Liver (tissue), 9 donors: Measurements from ENCODE around the gene ANKRD44. TPM values are rescaled to one million over a fixed set of nuclear protein-coding genes. Genes with fewer than 3 reads are reported as not detected.

ENCODE experiments used
- DNase-seq: peaks from one replicate; pipeline ENCODE4 v3.0.0-alpha.2; 2017; ENCODE audit warnings: low spot score
- H3K27ac ChIP-seq, 2 donors: one replicate each; pipeline ENCODE4 v1.7.0; 2013; ENCODE audit warnings: inconsistent platforms in 2 of 2, low read length in 2 of 2, control low read depth in 1 of 2, low read depth in 1 of 2, mild to moderate bottlenecking in 1 of 2
- H3K27me3 ChIP-seq, 4 donors: one replicate each; pipeline versions ENCODE4 v1.6.1 to v1.7.0; 2013; ENCODE audit warnings: low read length in 3 of 4, inconsistent platforms in 1 of 4, mild to moderate bottlenecking in 1 of 4, moderate library complexity in 1 of 4; ENCODE audit not compliant: control insufficient read depth in 4 of 4, insufficient read depth in 4 of 4
- H3K36me3 ChIP-seq, 4 donors: one replicate each; pipeline versions ENCODE4 v1.6.1 to v1.7.0; 2013; ENCODE audit warnings: low read length in 3 of 4, mild to moderate bottlenecking in 3 of 4, low read depth in 1 of 4, moderate library complexity in 1 of 4; ENCODE audit not compliant: control insufficient read depth in 4 of 4, insufficient read depth in 3 of 4
- H3K4me1 ChIP-seq, 4 donors: one replicate each; pipeline versions ENCODE4 v1.6.1 to v1.7.0; 2013; ENCODE audit warnings: low read length in 3 of 4, mild to moderate bottlenecking in 3 of 4, moderate library complexity in 1 of 4; ENCODE audit not compliant: control insufficient read depth in 4 of 4, insufficient read depth in 4 of 4
- H3K4me3 ChIP-seq, 3 donors: one replicate each; pipeline versions ENCODE4 v1.6.1 to v1.7.0; 2013; ENCODE audit warnings: low read length in 3 of 3, control low read depth in 1 of 3, low read depth in 1 of 3, mild to moderate bottlenecking in 1 of 3
- H3K9ac ChIP-seq, 2 donors: one replicate each; pipeline ENCODE4 v1.7.0; 2013; ENCODE audit warnings: low read length in 2 of 2, mild to moderate bottlenecking in 2 of 2, moderate library complexity in 2 of 2, control low read depth in 1 of 2, low read depth in 1 of 2
- H3K9me3 ChIP-seq, 4 donors: one replicate each; pipeline versions ENCODE4 v1.6.1 to v1.7.0; 2013; ENCODE audit warnings: low read length in 3 of 4; ENCODE audit not compliant: control insufficient read depth in 4 of 4
- FOXA1 ChIP-seq: IDR thresholded peaks from 2 replicates; pipeline ENCODE4 v1.6.1; 2016; ENCODE audit warnings: antibody characterized with exemption
- FOXA2 ChIP-seq: IDR thresholded peaks from 2 replicates; pipeline ENCODE4 v1.6.1; 2016; ENCODE audit warnings: antibody characterized with exemption
- HNF4A ChIP-seq, 2 donors: conservative IDR thresholded peaks; 2 replicates each; pipeline ENCODE4 v1.6.1; 2016; ENCODE audit warnings: antibody characterized with exemption in 2 of 2, mild to moderate bottlenecking in 2 of 2
- JUND ChIP-seq, 2 donors: IDR thresholded peaks; 2 replicates each; pipeline ENCODE4 v1.6.1; 2016; ENCODE audit warnings: antibody characterized with exemption in 2 of 2
- NR2F2 ChIP-seq: IDR thresholded peaks from 2 replicates; pipeline ENCODE4 v1.6.1; 2016; ENCODE audit warnings: antibody characterized with exemption
- RAD21 ChIP-seq, 2 donors: IDR thresholded peaks; 2 replicates each; pipeline ENCODE4 v1.6.1; 2016; ENCODE audit warnings: antibody characterized with exemption in 2 of 2, mild to moderate bottlenecking in 2 of 2
- SP1 ChIP-seq: IDR thresholded peaks from 2 replicates; pipeline ENCODE4 v1.6.1; 2018; ENCODE audit warnings: antibody characterized with exemption, mild to moderate bottlenecking
- TAF1 ChIP-seq: conservative IDR thresholded peaks from 2 replicates; pipeline ENCODE4 v1.6.1; 2016; ENCODE audit warnings: antibody characterized with exemption, mild to moderate bottlenecking
- YY1 ChIP-seq: IDR thresholded peaks from 2 replicates; pipeline ENCODE4 v1.6.1; 2016; ENCODE audit warnings: antibody characterized with exemption, mild to moderate bottlenecking
- WGBS: extraction: QIAGEN DNeasy Blood & Tissue Kit; methylation state at CpG from one replicate; pipeline ENCODE4 v1.1.7; 2013; 5-methylcytosine and 5-hydroxymethylcytosine counted together
- polyA plus RNA-seq, 2 donors: library from polyadenylated mRNA; stranded (reverse) in 1 of 2; unstranded in 1 of 2; fragments of 200-250 nt in 1 of 2; fragments of >200 nt in 1 of 2; fragmentation: Nextera tagmentation in 1 of 2; extraction: Ambion mirVana in 1 of 2; gene quantifications; one replicate each; pipeline versions ENCODE4 v1.2.1 to v1.2.3, GENCODE V29; 2013 to 2015
- total RNA-seq, 2 donors: library from RNA; depleted of rRNA; stranded (reverse); fragments of >200 nt; gene quantifications; one replicate each; pipeline ENCODE4 v1.2.3, GENCODE V29; 2014
- TF ChIP-seq, protein P1 (sequence below): IDR thresholded peaks from 2 replicates; pipeline ENCODE4 v1.6.1; 2016; ENCODE audit warnings: antibody characterized with exemption, mild to moderate bottlenecking
- TF ChIP-seq, protein P2 (sequence below): IDR thresholded peaks from 2 replicates; pipeline ENCODE4 v1.6.1; 2016; ENCODE audit warnings: antibody characterized with exemption
- TF ChIP-seq, protein P3 (sequence below): IDR thresholded peaks from 2 replicates; pipeline ENCODE4 v1.6.1; 2016; ENCODE audit warnings: antibody characterized with exemption
- TF ChIP-seq, protein P4 (sequence below): fragments of 150-350 bp; IDR thresholded peaks from 2 replicates; pipeline ENCODE4 v1.5.1; 2017; ENCODE audit warnings: improper control_type of control experiment, low read depth, low read length; ENCODE audit not compliant: missing input control
- donor health status: healthy.
- donor health status: healthy.
- donor health status: healthy.
- donor health status: healthy.
- donor health status: healthy.

ANKRD44 gene
- total and polyA plus RNA-seq, 4 donors = 3.8 to 18.2 (median 6.8) TPM

GRCh38 chr2:197242719-197243118 is 67.9 kb downstream of the ANKRD44 start:
- Histone ChIP-seq H3K9ac (no peak overlapping the region), H3K36me3 (no peaks in the 10 kb centered on the region), H3K27me3 (no peaks in the 10 kb centered on the region), H3K27ac (no peak overlapping the region), H3K4me3 (no peak overlapping the region), H3K4me1 (peaks cover 0 to 11% (median 7%) of the 10 kb centered on the region in 4 donors), H3K9me3 (no peaks in the 10 kb centered on the region)
- no peak for TF ChIP-seq NR2F2
- WGBS = 94% methylated on average over 2 of the region's 2 CpGs
- DNase-seq = no peak

GRCh38 chr2:197241596-197241995 is 69.0 kb downstream of the ANKRD44 start:
- no peak overlapping the region for H3K9ac ChIP-seq
- TF ChIP-seq, protein P1, sequence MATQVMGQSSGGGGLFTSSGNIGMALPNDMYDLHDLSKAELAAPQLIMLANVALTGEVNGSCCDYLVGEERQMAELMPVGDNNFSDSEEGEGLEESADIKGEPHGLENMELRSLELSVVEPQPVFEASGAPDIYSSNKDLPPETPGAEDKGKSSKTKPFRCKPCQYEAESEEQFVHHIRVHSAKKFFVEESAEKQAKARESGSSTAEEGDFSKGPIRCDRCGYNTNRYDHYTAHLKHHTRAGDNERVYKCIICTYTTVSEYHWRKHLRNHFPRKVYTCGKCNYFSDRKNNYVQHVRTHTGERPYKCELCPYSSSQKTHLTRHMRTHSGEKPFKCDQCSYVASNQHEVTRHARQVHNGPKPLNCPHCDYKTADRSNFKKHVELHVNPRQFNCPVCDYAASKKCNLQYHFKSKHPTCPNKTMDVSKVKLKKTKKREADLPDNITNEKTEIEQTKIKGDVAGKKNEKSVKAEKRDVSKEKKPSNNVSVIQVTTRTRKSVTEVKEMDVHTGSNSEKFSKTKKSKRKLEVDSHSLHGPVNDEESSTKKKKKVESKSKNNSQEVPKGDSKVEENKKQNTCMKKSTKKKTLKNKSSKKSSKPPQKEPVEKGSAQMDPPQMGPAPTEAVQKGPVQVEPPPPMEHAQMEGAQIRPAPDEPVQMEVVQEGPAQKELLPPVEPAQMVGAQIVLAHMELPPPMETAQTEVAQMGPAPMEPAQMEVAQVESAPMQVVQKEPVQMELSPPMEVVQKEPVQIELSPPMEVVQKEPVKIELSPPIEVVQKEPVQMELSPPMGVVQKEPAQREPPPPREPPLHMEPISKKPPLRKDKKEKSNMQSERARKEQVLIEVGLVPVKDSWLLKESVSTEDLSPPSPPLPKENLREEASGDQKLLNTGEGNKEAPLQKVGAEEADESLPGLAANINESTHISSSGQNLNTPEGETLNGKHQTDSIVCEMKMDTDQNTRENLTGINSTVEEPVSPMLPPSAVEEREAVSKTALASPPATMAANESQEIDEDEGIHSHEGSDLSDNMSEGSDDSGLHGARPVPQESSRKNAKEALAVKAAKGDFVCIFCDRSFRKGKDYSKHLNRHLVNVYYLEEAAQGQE = no peak
- TF ChIP-seq, protein P2, sequence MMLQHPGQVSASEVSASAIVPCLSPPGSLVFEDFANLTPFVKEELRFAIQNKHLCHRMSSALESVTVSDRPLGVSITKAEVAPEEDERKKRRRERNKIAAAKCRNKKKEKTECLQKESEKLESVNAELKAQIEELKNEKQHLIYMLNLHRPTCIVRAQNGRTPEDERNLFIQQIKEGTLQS = no peak
- TF ChIP-seq, protein P3, sequence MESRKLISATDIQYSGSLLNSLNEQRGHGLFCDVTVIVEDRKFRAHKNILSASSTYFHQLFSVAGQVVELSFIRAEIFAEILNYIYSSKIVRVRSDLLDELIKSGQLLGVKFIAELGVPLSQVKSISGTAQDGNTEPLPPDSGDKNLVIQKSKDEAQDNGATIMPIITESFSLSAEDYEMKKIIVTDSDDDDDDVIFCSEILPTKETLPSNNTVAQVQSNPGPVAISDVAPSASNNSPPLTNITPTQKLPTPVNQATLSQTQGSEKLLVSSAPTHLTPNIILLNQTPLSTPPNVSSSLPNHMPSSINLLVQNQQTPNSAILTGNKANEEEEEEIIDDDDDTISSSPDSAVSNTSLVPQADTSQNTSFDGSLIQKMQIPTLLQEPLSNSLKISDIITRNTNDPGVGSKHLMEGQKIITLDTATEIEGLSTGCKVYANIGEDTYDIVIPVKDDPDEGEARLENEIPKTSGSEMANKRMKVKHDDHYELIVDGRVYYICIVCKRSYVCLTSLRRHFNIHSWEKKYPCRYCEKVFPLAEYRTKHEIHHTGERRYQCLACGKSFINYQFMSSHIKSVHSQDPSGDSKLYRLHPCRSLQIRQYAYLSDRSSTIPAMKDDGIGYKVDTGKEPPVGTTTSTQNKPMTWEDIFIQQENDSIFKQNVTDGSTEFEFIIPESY = no peak
- no peak for TF ChIP-seq RAD21 (IDR thresholded peaks at IDR 0.05)
- TF ChIP-seq, protein P4, sequence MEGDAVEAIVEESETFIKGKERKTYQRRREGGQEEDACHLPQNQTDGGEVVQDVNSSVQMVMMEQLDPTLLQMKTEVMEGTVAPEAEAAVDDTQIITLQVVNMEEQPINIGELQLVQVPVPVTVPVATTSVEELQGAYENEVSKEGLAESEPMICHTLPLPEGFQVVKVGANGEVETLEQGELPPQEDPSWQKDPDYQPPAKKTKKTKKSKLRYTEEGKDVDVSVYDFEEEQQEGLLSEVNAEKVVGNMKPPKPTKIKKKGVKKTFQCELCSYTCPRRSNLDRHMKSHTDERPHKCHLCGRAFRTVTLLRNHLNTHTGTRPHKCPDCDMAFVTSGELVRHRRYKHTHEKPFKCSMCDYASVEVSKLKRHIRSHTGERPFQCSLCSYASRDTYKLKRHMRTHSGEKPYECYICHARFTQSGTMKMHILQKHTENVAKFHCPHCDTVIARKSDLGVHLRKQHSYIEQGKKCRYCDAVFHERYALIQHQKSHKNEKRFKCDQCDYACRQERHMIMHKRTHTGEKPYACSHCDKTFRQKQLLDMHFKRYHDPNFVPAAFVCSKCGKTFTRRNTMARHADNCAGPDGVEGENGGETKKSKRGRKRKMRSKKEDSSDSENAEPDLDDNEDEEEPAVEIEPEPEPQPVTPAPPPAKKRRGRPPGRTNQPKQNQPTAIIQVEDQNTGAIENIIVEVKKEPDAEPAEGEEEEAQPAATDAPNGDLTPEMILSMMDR = no peak
- peaks cover 0 to 11% (median 7%) of the 10 kb centered on the region in 4 donors for H3K4me1 ChIP-seq
- no peak overlapping the region for H3K4me3 ChIP-seq
- H3K27me3 ChIP-seq = no peaks in the 10 kb centered on the region
- no peak overlapping the region for H3K27ac ChIP-seq
- DNase-seq = no peak
- no peaks in the 10 kb centered on the region for H3K9me3 ChIP-seq
- H3K36me3 ChIP-seq = no peaks in the 10 kb centered on the region

- no peak overlapping the region for H3K9ac ChIP-seq
- DNase-seq = no peak
- no peak overlapping the region for H3K27ac ChIP-seq
- no peaks in the 10 kb centered on the region for H3K27me3 ChIP-seq
- H3K4me1 ChIP-seq = peaks cover 0 to 11% (median 7%) of the 10 kb centered on the region in 4 donors
- no peak overlapping the region for H3K4me3 ChIP-seq
- 91% methylated on average over 1 of the region's 1 CpG for WGBS
- H3K36me3 ChIP-seq = no peaks in the 10 kb centered on the region
- H3K9me3 ChIP-seq = no peaks in the 10 kb centered on the region
- TF ChIP-seq, protein P1 = no peak
- TF ChIP-seq TAF1 (no peak), SP1 (no peak), YY1 (no peak), FOXA2 (no peak), HNF4A (conservative IDR thresholded peaks at IDR 0.05) (no peak), RAD21 (IDR thresholded peaks at IDR 0.05) (no peak), FOXA1 (no peak), JUND (IDR thresholded peaks at IDR 0.05) (no peak), NR2F2 (no peak)
- TF ChIP-seq, protein P4 = no peak
- TF ChIP-seq, protein P2 = no peak
Observed at GRCh38 chr2:197241153-197241552, 69.4 kb downstream of the ANKRD44 start.
